ENCODE measurements around the gene AATK.

DNA sequence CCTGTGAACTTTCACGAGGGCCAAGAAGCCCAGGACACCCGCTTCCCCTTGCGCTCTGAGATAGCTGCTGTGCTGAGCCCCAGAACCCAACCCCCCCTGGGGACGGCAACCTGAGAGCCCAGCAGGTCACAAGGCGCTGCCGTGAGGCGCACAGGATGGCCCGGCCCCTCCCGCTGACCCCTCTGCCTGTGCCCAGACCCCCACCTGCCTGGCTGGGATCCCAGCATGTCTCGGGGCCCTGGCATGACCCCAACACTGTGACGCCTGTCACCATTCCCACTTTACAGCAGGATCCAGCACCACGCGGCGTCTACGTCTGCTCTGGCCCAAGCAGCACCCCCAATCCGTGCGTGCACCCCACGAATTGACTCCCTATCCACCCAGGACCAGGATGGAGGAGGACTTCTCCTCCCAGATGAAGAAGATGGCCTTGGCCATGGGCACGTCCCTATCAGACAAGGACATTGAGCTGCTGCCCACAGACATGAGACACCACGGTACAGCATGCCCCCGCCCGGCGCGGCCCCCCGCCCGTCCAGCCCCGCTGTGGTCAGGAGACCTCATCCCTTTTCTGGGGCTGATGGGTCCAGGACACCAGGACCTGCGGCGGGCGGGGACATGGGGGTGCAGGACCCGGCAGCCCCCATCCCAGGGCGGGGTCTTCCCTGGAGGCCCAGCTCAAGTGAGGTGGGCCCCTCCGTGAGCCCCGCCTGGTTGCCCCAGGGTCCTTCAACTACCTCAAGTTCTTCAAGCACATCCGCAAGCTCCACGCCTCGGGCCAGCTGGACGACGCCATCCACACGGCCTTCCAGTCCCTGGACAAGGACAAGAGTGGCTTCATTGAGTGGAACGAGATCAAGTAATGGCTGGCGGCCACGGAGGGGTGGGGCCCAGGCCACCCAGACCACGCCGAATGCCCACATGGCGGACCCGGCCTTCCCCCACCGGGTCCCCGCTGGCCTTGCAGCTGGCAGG is 15.1 kb upstream of the AATK start:
- TF ChIP-seq, protein P1, sequence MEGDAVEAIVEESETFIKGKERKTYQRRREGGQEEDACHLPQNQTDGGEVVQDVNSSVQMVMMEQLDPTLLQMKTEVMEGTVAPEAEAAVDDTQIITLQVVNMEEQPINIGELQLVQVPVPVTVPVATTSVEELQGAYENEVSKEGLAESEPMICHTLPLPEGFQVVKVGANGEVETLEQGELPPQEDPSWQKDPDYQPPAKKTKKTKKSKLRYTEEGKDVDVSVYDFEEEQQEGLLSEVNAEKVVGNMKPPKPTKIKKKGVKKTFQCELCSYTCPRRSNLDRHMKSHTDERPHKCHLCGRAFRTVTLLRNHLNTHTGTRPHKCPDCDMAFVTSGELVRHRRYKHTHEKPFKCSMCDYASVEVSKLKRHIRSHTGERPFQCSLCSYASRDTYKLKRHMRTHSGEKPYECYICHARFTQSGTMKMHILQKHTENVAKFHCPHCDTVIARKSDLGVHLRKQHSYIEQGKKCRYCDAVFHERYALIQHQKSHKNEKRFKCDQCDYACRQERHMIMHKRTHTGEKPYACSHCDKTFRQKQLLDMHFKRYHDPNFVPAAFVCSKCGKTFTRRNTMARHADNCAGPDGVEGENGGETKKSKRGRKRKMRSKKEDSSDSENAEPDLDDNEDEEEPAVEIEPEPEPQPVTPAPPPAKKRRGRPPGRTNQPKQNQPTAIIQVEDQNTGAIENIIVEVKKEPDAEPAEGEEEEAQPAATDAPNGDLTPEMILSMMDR (IDR thresholded peaks at IDR 0.05), result no peak
- no peak for TF ChIP-seq POLR2A (IDR thresholded peaks at IDR 0.05)
